ENCODE measurements around the gene SLIT3. TPM values are rescaled to one million over a fixed set of nuclear protein-coding genes. Genes with fewer than 3 reads are reported as not detected.

SLIT3 gene
- total RNA-seq, 6 donors from 2014 or later = 10.8 to 57.3 (median 32.2) TPM

- no peak overlapping the region for H3K4me3 ChIP-seq
- H3K36me3 ChIP-seq = no peaks in the 10 kb centered on the region
- ATAC-seq (ENCODE audit: low FRiP score in 2 of 2) = no peak
- no peak for TF ChIP-seq POLR2AphosphoS5 (IDR thresholded peaks at IDR 0.05)
- no peak for TF ChIP-seq EP300 (IDR thresholded peaks at IDR 0.05)
- TF ChIP-seq, protein P1, sequence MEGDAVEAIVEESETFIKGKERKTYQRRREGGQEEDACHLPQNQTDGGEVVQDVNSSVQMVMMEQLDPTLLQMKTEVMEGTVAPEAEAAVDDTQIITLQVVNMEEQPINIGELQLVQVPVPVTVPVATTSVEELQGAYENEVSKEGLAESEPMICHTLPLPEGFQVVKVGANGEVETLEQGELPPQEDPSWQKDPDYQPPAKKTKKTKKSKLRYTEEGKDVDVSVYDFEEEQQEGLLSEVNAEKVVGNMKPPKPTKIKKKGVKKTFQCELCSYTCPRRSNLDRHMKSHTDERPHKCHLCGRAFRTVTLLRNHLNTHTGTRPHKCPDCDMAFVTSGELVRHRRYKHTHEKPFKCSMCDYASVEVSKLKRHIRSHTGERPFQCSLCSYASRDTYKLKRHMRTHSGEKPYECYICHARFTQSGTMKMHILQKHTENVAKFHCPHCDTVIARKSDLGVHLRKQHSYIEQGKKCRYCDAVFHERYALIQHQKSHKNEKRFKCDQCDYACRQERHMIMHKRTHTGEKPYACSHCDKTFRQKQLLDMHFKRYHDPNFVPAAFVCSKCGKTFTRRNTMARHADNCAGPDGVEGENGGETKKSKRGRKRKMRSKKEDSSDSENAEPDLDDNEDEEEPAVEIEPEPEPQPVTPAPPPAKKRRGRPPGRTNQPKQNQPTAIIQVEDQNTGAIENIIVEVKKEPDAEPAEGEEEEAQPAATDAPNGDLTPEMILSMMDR (IDR thresholded peaks at IDR 0.05) = no peak
- TF ChIP-seq POLR2A (IDR thresholded peaks at IDR 0.05) = no peak
- H3K9me3 ChIP-seq = no peaks in the 10 kb centered on the region
- H3K4me1 ChIP-seq = no peaks in the 10 kb centered on the region
- peak in 1 of 2 donors; percentile 22 for DNase-seq
- 89 to 94% methylated on average over 5 of the region's 5 CpGs for WGBS, 2 donors
- H3K27me3 ChIP-seq = no peaks in the 10 kb centered on the region
- H3K27ac ChIP-seq = no peak overlapping the region
Measured at GRCh38 chr5:168701641-168702040, 599.3 kb downstream of the SLIT3 start.

- TF ChIP-seq, protein P1 (IDR thresholded peaks at IDR 0.05) = no peak
- no peak for TF ChIP-seq POLR2AphosphoS5 (IDR thresholded peaks at IDR 0.05)
- TF ChIP-seq POLR2A (IDR thresholded peaks at IDR 0.05) = no peak
- TF ChIP-seq EP300 (IDR thresholded peaks at IDR 0.05) = no peak
- DNase-seq (peak in 1 of 2 donors; percentile 45), ATAC-seq (ENCODE audit: low FRiP score in 2 of 2) (no peak)
- no peak overlapping the region for H3K4me3 ChIP-seq
- H3K27ac ChIP-seq = no peak overlapping the region
- no peaks in the 10 kb centered on the region for H3K36me3 ChIP-seq
- no peaks in the 10 kb centered on the region for H3K4me1 ChIP-seq
- 69 to 73% methylated on average over 8 of the region's 8 CpGs for WGBS, 2 donors
- H3K27me3 ChIP-seq = no peaks in the 10 kb centered on the region
- no peaks in the 10 kb centered on the region for H3K9me3 ChIP-seq
Measured at GRCh38 chr5:168699002-168699401, 601.9 kb downstream of the SLIT3 start.

DNA sequence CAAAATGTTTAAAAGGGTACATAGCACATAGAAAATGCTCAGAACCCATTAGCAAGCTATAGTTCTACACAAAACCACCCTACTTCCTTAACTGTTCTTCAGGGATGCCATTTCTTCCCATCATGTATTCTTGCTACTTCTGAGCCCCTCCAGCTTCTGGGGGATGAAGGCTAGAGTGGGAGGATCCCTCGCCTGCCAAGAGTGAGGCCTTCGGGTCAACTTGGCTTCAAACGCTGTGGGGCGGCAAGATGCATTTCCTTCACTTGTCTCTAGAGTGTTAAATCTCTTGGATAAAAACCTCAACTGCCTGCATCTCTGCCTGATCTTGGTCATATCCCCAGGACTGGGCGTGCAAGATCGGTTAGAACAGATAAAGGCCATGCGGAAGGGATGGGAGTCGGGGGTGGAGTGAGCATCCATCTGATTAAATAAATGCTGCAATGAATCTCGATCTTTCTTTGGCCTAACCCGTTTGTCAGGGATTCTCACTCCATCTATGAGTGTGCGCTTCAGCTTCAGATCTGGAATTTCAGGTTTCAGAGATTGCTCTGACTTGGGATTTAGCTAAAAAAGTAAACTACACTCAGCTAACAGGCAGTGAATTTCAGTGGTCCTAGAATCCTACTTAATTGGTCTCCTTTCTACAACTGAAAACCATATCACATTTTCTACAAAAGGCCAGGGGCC lies 603.8 kb downstream of the SLIT3 start:
- TF ChIP-seq EP300 (IDR thresholded peaks at IDR 0.05) (no peak), POLR2A (IDR thresholded peaks at IDR 0.05) (no peak), POLR2AphosphoS5 (IDR thresholded peaks at IDR 0.05) (no peak)
- TF ChIP-seq, protein P1 (IDR thresholded peaks at IDR 0.05) = no peak
- Histone ChIP-seq H3K4me3 (no peak overlapping the region), H3K4me1 (no peaks in the 10 kb centered on the region), H3K36me3 (no peaks in the 10 kb centered on the region), H3K27ac (peak overlapping the region in 2 of 4 donors; percentile 49 to 61), H3K27me3 (no peaks in the 10 kb centered on the region), H3K9me3 (no peaks in the 10 kb centered on the region)
- DNase-seq = no peak
- 78 to 84% methylated on average over 11 of the region's 11 CpGs for WGBS, 2 donors
- ATAC-seq (ENCODE audit: low FRiP score in 2 of 2) = no peak

DNA sequence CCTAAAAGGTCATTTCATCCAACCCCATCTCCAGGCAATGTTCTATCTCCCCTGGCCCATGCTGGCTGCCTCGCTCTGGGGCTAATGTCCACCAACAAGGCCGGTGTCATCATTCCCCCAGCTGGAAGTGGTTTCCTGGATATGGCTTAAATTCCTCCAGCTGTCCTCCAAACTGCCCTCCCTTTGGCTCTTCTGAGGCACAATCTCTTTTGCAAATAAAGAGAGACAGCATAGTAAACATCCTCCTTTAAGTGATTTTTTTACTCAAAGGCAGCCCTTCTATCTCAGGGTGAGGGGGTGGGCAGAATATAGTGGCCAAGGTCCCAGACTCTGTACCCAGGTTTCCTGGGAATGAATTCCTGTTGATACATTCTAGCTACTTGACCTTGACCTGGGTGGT lies 604.3 kb downstream of the SLIT3 start:
- peak overlapping the region in 2 of 4 donors; percentile 46 to 61 for H3K27ac ChIP-seq
- DNase-seq = no peak
- WGBS, 2 donors = 50 to 52% methylated on average over 2 of the region's 2 CpGs

More for the DNA sequence above, 604.3 kb downstream of the SLIT3 start:
- no peak for ATAC-seq (ENCODE audit: low FRiP score in 2 of 2)
- Histone ChIP-seq H3K36me3 (no peaks in the 10 kb centered on the region), H3K4me3 (no peak overlapping the region), H3K27me3 (no peaks in the 10 kb centered on the region), H3K9me3 (no peaks in the 10 kb centered on the region), H3K4me1 (no peaks in the 10 kb centered on the region)
- TF ChIP-seq POLR2A (IDR thresholded peaks at IDR 0.05) (no peak), EP300 (IDR thresholded peaks at IDR 0.05) (no peak)
- TF ChIP-seq, protein P1 (IDR thresholded peaks at IDR 0.05) = no peak
